ENCODE measurements around the gene PASD1.

The PASD1 gene

GRCh38 chrX:151621422-151621821, 57.9 kb downstream of the PASD1 start:
- TF ChIP-seq POLR2A (IDR thresholded peaks at IDR 0.05; ENCODE audit: low read depth, low read length), result no peak
- TF ChIP-seq POU2F2 (IDR thresholded peaks at IDR 0.05; ENCODE audit: low read depth, low read length), result no peak
- TF ChIP-seq TAF1 (IDR thresholded peaks at IDR 0.05; ENCODE audit: low read depth, low read length), result no peak
- no peak for TF ChIP-seq SPI1 (IDR thresholded peaks at IDR 0.05; ENCODE audit: low read depth, low read length)
- TF ChIP-seq PAX5 (IDR thresholded peaks at IDR 0.05; ENCODE audit: insufficient read depth, low read length, severe bottlenecking), result no peak
- no peak for TF ChIP-seq POLR2AphosphoS5 (IDR thresholded peaks at IDR 0.05; ENCODE audit: low read depth, low read length)
- FAIRE-seq, result no peak
- no peak for DNase-seq (ENCODE audit: insufficient read length, low spot score)

DNA sequence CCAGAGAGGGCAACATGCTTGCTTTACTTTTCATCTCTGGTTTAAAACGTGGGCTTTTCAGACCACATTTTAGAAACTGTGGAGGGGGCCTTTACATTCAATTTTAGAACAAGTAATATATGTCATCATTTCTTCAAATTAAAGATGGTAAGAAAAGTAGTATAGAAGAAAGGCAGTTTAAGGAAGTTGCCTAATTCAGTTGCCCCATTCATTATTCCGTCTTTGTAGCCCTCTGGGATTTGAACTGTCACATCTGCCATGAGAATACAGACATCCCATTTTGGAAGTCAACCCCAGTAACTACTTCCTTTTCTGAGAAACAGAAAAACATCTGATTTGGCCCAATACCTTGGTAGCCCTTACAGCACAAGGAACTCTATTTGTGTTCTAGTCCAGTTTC, 61.2 kb downstream of the PASD1 start:
- TF ChIP-seq POLR2A (IDR thresholded peaks at IDR 0.05; ENCODE audit: low read depth, low read length) (no peak), TAF1 (IDR thresholded peaks at IDR 0.05; ENCODE audit: low read depth, low read length) (no peak), POU2F2 (IDR thresholded peaks at IDR 0.05; ENCODE audit: low read depth, low read length) (no peak), SPI1 (IDR thresholded peaks at IDR 0.05; ENCODE audit: low read depth, low read length) (no peak), PAX5 (IDR thresholded peaks at IDR 0.05; ENCODE audit: insufficient read depth, low read length, severe bottlenecking) (no peak), POLR2AphosphoS5 (IDR thresholded peaks at IDR 0.05; ENCODE audit: low read depth, low read length) (no peak)
- DNase-seq (ENCODE audit: insufficient read length, low spot score) (no peak), FAIRE-seq (no peak)

GRCh38 chrX:151631822-151632221, 68.3 kb downstream of the PASD1 start:
- TF ChIP-seq POLR2A (IDR thresholded peaks at IDR 0.05; ENCODE audit: low read depth, low read length) (no peak), POLR2AphosphoS5 (IDR thresholded peaks at IDR 0.05; ENCODE audit: low read depth, low read length) (no peak), TAF1 (IDR thresholded peaks at IDR 0.05; ENCODE audit: low read depth, low read length) (no peak), POU2F2 (IDR thresholded peaks at IDR 0.05; ENCODE audit: low read depth, low read length) (no peak)
- FAIRE-seq, result no peak
- DNase-seq (ENCODE audit: insufficient read length, low spot score), result no peak

DNA sequence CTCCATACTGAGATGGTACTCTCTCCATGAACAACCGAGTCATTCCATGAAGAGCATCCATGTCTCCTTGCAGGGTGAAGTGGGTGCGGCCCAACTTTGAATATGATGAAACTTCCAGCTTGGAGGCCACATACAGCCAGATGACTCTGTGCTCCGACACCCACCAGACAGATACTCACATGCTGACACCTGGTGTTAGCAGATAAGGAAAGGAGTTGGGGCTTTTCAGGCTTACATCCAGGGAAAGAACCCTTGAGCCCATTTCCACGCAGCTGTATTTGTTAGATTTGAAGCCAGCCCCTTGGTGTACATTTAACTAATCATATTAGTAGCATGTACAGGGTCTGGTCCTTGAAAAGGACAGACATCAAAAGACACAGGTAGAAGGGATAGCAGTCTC, 69.7 kb downstream of the PASD1 start:
- DNase-seq (ENCODE audit: insufficient read length, low spot score), result no peak
- TF ChIP-seq POU2F2 (IDR thresholded peaks at IDR 0.05; ENCODE audit: low read depth, low read length), result no peak
- no peak for TF ChIP-seq TAF1 (IDR thresholded peaks at IDR 0.05; ENCODE audit: low read depth, low read length)
- TF ChIP-seq POLR2AphosphoS5 (IDR thresholded peaks at IDR 0.05; ENCODE audit: low read depth, low read length), result no peak
- TF ChIP-seq PAX5 (IDR thresholded peaks at IDR 0.05; ENCODE audit: insufficient read depth, low read length, severe bottlenecking), result no peak
- no peak for TF ChIP-seq SPI1 (IDR thresholded peaks at IDR 0.05; ENCODE audit: low read depth, low read length)
- no peak for TF ChIP-seq POLR2A (IDR thresholded peaks at IDR 0.05; ENCODE audit: low read depth, low read length)
- no peak for FAIRE-seq

DNA sequence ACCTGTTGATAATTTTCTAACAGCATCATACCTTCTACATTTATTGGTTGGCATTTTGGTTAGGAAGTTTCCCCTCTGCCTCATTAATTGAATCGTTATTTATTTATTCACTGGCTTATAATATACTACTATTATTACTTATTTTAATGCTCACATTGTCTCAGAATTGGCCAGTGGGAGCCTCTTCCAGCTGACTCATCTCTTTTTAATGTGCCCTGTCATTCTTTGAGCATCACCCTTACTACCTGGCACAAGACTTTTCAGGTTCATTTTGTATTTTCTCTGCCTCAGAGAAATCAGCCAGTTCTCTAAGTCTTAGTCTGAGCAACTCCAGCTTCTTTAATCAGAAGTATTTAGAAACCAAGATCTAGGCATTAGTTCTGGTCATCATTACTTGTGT, 71.5 kb downstream of the PASD1 start:
- no peak for DNase-seq (ENCODE audit: insufficient read length, low spot score)
- no peak for FAIRE-seq
- TF ChIP-seq POU2F2 (IDR thresholded peaks at IDR 0.05; ENCODE audit: low read depth, low read length) (no peak), TAF1 (IDR thresholded peaks at IDR 0.05; ENCODE audit: low read depth, low read length) (no peak), POLR2A (IDR thresholded peaks at IDR 0.05; ENCODE audit: low read depth, low read length) (no peak), SPI1 (IDR thresholded peaks at IDR 0.05; ENCODE audit: low read depth, low read length) (no peak)

DNA sequence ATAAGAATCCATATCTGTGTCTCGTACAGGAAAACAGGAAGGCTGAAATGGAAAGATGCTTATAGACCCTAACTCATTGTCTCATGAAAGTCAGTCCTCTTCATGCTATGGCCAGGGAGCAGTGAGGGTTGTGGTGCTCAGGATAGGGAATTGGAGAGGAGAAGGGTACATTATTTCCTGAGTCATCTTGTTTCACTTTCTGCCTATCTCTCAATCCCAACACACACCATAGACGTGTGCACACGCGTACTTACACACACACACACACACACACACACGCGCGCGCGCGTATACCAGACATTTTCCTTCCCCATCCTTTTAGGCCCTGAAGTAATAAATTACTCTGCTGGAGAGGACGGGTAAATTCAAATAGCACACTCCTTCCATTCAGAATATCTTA, 78.1 kb downstream of the PASD1 start:
- TF ChIP-seq TAF1 (IDR thresholded peaks at IDR 0.05; ENCODE audit: low read depth, low read length) (no peak), PAX5 (IDR thresholded peaks at IDR 0.05; ENCODE audit: insufficient read depth, low read length, severe bottlenecking) (no peak), POLR2AphosphoS5 (IDR thresholded peaks at IDR 0.05; ENCODE audit: low read depth, low read length) (no peak), SPI1 (IDR thresholded peaks at IDR 0.05; ENCODE audit: low read depth, low read length) (no peak)
- no peak for FAIRE-seq
- DNase-seq (ENCODE audit: insufficient read length, low spot score), result no peak

DNA sequence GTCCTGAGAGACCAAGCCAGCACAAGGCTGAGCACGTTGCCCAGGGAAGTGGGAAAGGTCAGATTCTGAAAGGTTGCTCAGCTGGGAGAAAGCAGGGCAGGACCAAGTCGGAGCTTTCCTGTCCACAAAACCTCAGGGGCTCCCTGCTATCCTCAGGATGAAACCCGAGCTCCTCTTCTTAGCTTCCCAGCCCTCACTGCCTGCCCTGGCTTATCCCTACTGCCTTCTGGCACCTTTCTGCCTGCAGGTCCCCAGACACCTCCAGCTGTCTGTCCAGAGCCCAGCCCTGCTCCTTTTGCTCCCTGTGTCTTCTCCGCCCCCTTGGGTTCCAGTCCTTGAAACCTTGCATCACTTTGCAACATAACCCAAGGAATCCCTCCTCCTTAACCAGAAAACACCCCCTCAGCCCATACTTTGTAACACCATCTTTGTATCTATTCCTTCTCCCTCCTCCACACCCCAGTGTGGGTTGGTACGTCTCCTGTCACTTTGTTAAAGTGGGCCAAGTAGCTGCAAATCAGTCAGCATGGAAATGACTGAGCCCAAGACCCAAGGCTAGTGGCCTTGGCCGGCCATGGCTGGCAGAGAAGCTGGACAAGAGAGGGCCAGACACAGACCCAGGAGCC, 111.8 kb downstream of the PASD1 start:
- DNase-seq (ENCODE audit: insufficient read length, low spot score) (no peak), FAIRE-seq (no peak)
- TF ChIP-seq POLR2A (IDR thresholded peaks at IDR 0.05; ENCODE audit: low read depth, low read length) (no peak), PAX5 (IDR thresholded peaks at IDR 0.05; ENCODE audit: insufficient read depth, low read length, severe bottlenecking) (no peak), SPI1 (IDR thresholded peaks at IDR 0.05; ENCODE audit: low read depth, low read length) (no peak)

GRCh38 chrX:151676196-151676595, 112.7 kb downstream of the PASD1 start:
- DNase-seq (ENCODE audit: insufficient read length, low spot score) (no peak), FAIRE-seq (no peak)
- TF ChIP-seq POLR2A (IDR thresholded peaks at IDR 0.05; ENCODE audit: low read depth, low read length), result no peak
- no peak for TF ChIP-seq PAX5 (IDR thresholded peaks at IDR 0.05; ENCODE audit: insufficient read depth, low read length, severe bottlenecking)
- no peak for TF ChIP-seq TAF1 (IDR thresholded peaks at IDR 0.05; ENCODE audit: low read depth, low read length)
- TF ChIP-seq POLR2AphosphoS5 (IDR thresholded peaks at IDR 0.05; ENCODE audit: low read depth, low read length), result no peak
- no peak for TF ChIP-seq SPI1 (IDR thresholded peaks at IDR 0.05; ENCODE audit: low read depth, low read length)
- no peak for TF ChIP-seq POU2F2 (IDR thresholded peaks at IDR 0.05; ENCODE audit: low read depth, low read length)

DNA sequence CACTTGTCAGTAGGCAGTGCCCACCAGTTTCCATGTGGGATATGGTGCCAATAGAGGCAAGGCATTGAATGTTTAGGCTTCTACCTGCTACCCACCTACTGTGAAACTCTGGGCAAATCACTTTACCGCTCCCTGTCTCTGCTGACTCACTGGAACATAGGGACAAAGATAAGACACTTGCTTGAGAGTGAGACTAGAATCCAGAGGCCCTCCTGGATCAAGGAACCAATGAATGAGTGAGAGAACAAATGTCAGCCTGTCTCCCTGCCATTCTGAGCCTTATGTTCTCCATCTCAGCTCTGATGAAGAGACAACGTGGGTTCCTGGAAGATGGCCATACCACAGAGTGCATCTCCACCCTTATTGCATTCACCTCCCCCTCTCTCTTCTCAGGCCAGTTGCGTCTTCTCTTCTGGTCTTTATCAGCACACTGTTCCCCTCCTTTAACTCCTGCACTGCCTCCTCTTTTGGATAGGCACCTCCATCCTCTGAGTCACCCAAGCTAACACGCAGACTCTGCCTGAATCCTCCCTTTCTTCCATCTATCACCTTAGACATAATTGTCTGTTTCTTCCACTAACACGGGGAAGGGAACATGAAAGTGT, 116.4 kb downstream of the PASD1 start:
- FAIRE-seq, result no peak

GRCh38 chrX:151680805-151681204, 117.3 kb downstream of the PASD1 start:
- peak; percentile 88 for FAIRE-seq
- TF ChIP-seq POLR2A (IDR thresholded peaks at IDR 0.05; ENCODE audit: low read depth, low read length) (no peak), POLR2AphosphoS5 (IDR thresholded peaks at IDR 0.05; ENCODE audit: low read depth, low read length) (no peak), POU2F2 (IDR thresholded peaks at IDR 0.05; ENCODE audit: low read depth, low read length) (no peak), SPI1 (IDR thresholded peaks at IDR 0.05; ENCODE audit: low read depth, low read length) (no peak), PAX5 (IDR thresholded peaks at IDR 0.05; ENCODE audit: insufficient read depth, low read length, severe bottlenecking) (no peak), TAF1 (IDR thresholded peaks at IDR 0.05; ENCODE audit: low read depth, low read length) (no peak)
- peak; percentile 23 for DNase-seq (ENCODE audit: insufficient read length, low spot score)

More for the DNA sequence above, 116.4 kb downstream of the PASD1 start:
- no peak for DNase-seq (ENCODE audit: insufficient read length, low spot score)
- TF ChIP-seq POLR2AphosphoS5 (IDR thresholded peaks at IDR 0.05; ENCODE audit: low read depth, low read length), result no peak
- TF ChIP-seq TAF1 (IDR thresholded peaks at IDR 0.05; ENCODE audit: low read depth, low read length), result no peak
- no peak for TF ChIP-seq PAX5 (IDR thresholded peaks at IDR 0.05; ENCODE audit: insufficient read depth, low read length, severe bottlenecking)
- TF ChIP-seq POU2F2 (IDR thresholded peaks at IDR 0.05; ENCODE audit: low read depth, low read length), result no peak
- no peak for TF ChIP-seq SPI1 (IDR thresholded peaks at IDR 0.05; ENCODE audit: low read depth, low read length)
- no peak for TF ChIP-seq POLR2A (IDR thresholded peaks at IDR 0.05; ENCODE audit: low read depth, low read length)
